GM23248 (cell line): ENCODE data around the gene DLL1. TPM values are rescaled to one million over a fixed set of nuclear protein-coding genes. Genes with fewer than 3 reads are reported as not detected.

ENCODE experiments used
- DNase-seq: peaks from one replicate; pipeline ENCODE4 v3.0.0-alpha.2; 2015
- H2AFZ ChIP-seq: fragments of 200-600 bp; sonication (generic); 2 replicates; pipeline ENCODE4 v1.6.1; 2016; ENCODE audit warnings: antibody characterized with exemption
- H3F3A ChIP-seq: fragments of 200-600 bp; sonication (generic); 2 replicates; pipeline ENCODE4 v1.6.1; 2016; ENCODE audit warnings: mild to moderate bottlenecking, antibody characterized with exemption, mixed run types; ENCODE audit not compliant: insufficient read depth
- H3K27ac ChIP-seq: fragments of 200-600 bp; sonication (generic); 2 replicates; pipeline ENCODE4 v1.5.1; 2016; ENCODE audit warnings: mild to moderate bottlenecking
- H3K27me3 ChIP-seq: fragments of 200-600 bp; sonication (generic); replicated peaks from 2 replicates; pipeline ENCODE4 v1.6.1; 2016; ENCODE audit warnings: mild to moderate bottlenecking; ENCODE audit not compliant: insufficient read depth
- H3K36me3 ChIP-seq: fragments of 200-600 bp; sonication (generic); 2 replicates; pipeline ENCODE4 v1.6.1; 2016; ENCODE audit warnings: low read depth, mild to moderate bottlenecking
- H3K4me1 ChIP-seq: fragments of 200-600 bp; sonication (generic); 2 replicates; pipeline ENCODE4 v1.6.1; 2016; ENCODE audit warnings: mild to moderate bottlenecking; ENCODE audit not compliant: insufficient read depth
- H3K4me2 ChIP-seq: fragments of 200-600 bp; sonication (generic); one replicate; pipeline ENCODE4 v1.6.1; 2016; ENCODE audit warnings: mild to moderate bottlenecking; ENCODE audit not compliant: unreplicated experiment
- H3K4me3 ChIP-seq: fragments of 200-600 bp; sonication (generic); 2 replicates; pipeline ENCODE4 v1.5.1; 2016; ENCODE audit warnings: mild to moderate bottlenecking
- H3K79me2 ChIP-seq: fragments of 200-600 bp; sonication (generic); 2 replicates; pipeline ENCODE4 v1.6.1; 2016; ENCODE audit warnings: mild to moderate bottlenecking; ENCODE audit not compliant: insufficient read depth
- H3K9ac ChIP-seq: fragments of 200-600 bp; sonication (generic); 2 replicates; pipeline ENCODE4 v1.6.1; 2016; ENCODE audit warnings: mild to moderate bottlenecking
- H3K9me2 ChIP-seq: fragments of 200-600 bp; sonication (generic); 2 replicates; pipeline ENCODE4 v1.6.1; 2016; ENCODE audit warnings: mixed run types, mild to moderate bottlenecking, moderate library complexity; ENCODE audit not compliant: insufficient read depth
- H3K9me3 ChIP-seq: fragments of 200-600 bp; sonication (generic); one replicate; pipeline ENCODE4 v1.6.1; 2017; ENCODE audit warnings: low read depth
- H4K20me1 ChIP-seq: fragments of 200-600 bp; sonication (generic); 2 replicates; pipeline ENCODE4 v1.6.0; 2016; ENCODE audit not compliant: insufficient read depth
- EZH2 ChIP-seq: fragments of 200-600 bp; sonication (generic); IDR thresholded peaks from 2 replicates; pipeline ENCODE4 v1.6.1; 2018; ENCODE audit warnings: antibody characterized with exemption, mild to moderate bottlenecking; ENCODE audit not compliant: insufficient read depth, poor library complexity, severe bottlenecking
- EZH2phosphoT487 ChIP-seq: fragments of 200-600 bp; sonication (generic); IDR thresholded peaks from 2 replicates; pipeline ENCODE4 v1.6.1; 2018; ENCODE audit warnings: antibody characterized with exemption, moderate library complexity, mild to moderate bottlenecking, low read depth; ENCODE audit not compliant: insufficient read depth
- WGBS, 2 experiments: methylation state at CpG; one replicate each; pipeline ENCODE4 v1.1.6; 2015 to 2017; ENCODE audit warnings: low lambda C conversion rate in 2 of 2, low coverage in 1 of 2; ENCODE audit errors: missing lambda C conversion rate in 2 of 2; 5-methylcytosine and 5-hydroxymethylcytosine counted together
- in situ Hi-C: fragments of 300-500 bp; cut with MboI; formaldehyde crosslinking; loops from 2 replicates; pipeline ENCODE4 v1.15.0; 2020
- microRNA-seq: library from miRNA; unstranded; fragments of <30 nt; microRNA quantifications from one replicate; pipeline ENCODE4, GENCODE V29; 2016; ENCODE audit warnings: borderline number of aligned reads
- polyA plus RNA-seq: library from polyadenylated mRNA; unstranded; fragments of >200 nt; fragmentation: Nextera tagmentation; extraction: Ambion mirVana; gene quantifications from 2 replicates; pipeline ENCODE4 v1.2.1, GENCODE V29; 2016
- small RNA-seq: library from RNA; depleted of rRNA; stranded (forward); fragments of <200 nt; gene quantifications from one replicate; pipeline ENCODE3, GENCODE V24; 2014; ENCODE audit warnings: low read depth, low replicate concordance
- total RNA-seq: library from RNA; depleted of rRNA; stranded (reverse); fragments of >200 nt; shearing (Covaris generic); gene quantifications from 2 replicates; pipeline ENCODE4 v1.2.3, GENCODE V29; 2014; rRNA removed

Gene DLL1
- total and polyA plus RNA-seq, 2 experiments from 2014 or later, result 0.68 to 0.86 TPM

DNA sequence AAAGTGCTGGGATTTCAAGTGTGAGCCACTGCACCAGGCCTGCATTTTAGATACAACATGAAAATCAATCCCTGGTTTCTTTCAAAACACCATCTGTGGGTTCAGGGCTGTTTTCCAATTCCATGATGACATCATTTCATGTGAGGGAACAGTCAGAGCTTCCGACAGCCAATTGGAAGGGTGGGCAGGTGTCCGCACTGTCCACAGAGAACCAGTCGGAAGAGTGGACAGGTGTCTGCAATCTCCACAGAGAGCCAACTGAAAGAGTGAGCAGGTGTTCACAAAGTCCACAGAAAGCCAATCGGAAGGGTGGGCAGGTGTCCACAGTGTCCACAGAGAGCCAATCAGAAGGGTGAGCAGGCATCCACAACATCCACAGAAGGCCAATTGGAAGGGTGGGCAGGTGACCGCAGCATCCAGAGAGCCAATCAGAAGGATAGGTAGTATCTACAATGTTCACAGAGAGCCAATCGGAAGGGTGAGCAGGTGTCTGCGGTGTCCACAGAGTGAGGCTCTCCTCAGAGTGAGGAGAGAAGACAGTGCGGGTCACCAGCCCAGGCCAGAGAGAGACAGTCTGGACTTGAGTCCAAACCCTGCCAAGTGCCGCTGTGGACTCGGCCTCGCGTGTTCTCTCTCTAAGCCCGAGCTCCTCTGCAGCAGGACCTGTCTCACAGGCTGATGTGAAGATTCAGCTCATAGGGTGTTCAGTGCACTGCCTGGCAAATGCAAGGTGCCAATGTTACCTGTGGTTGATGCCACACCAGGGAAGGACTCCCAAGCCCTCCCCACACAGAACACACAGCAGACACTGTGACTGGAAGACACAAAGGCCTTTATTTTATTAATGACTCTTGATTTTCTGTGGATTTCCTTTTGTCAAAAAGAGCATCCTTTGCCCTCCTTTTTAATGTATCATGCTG, 57.3 kb downstream of the DLL1 start:
- H3K27ac ChIP-seq, result no peak overlapping the region
- H3K9ac ChIP-seq, result no peak overlapping the region
- no peak overlapping the region for H3K4me3 ChIP-seq
- H3K36me3 ChIP-seq, result no peaks in the 10 kb centered on the region
- no peaks in the 10 kb centered on the region for H3F3A ChIP-seq
- H3K4me1 ChIP-seq, result no peaks in the 10 kb centered on the region
- no peak overlapping the region for H3K4me2 ChIP-seq
- TF ChIP-seq EZH2phosphoT487, result no peak
- TF ChIP-seq EZH2, result no peak
- H3K9me3 ChIP-seq, result no peaks in the 10 kb centered on the region
- H2AFZ ChIP-seq, result no peak overlapping the region
- H3K79me2 ChIP-seq, result no peaks in the 10 kb centered on the region
- no peaks in the 10 kb centered on the region; the same call in 1 of the 2 replicates for H3K27me3 ChIP-seq
- no peaks in the 10 kb centered on the region for H3K9me2 ChIP-seq
- in situ Hi-C loops, result no loop called here
- DNase-seq, result no peak
- H4K20me1 ChIP-seq, result no peaks in the 10 kb centered on the region
- WGBS, 2 experiments, result 80 to 83% methylated on average over 13 of the region's 13 CpGs

Small RNA genes lying within 50 kb of the gene (microRNA-seq; reads per million reads assigned to microRNA genes)
- not detected for gene MIR4644

Small RNA genes lying within 50 kb of the gene (small RNA-seq; reads per million reads assigned to genes)
- gene MIR4644, result not detected

Other genes with a start within 250 kb of the DLL1 start
- gene FAM120B, start 15.7 kb upstream of the DLL1 start, total RNA-seq, result 12.0 and 17.1 TPM in 2 replicates
- gene FAM120B, start 15.7 kb upstream of the DLL1 start, polyA plus RNA-seq, result 28.5 and 29.1 TPM in 2 replicates